CD14-positive monocyte (primary cell): ENCODE data around the gene DLL3. TPM values are rescaled to one million over a fixed set of nuclear protein-coding genes. Genes with fewer than 3 reads are reported as not detected.

Experiments used
- DNase-seq, 3 donors: peaks; one replicate each; pipeline ENCODE4 v3.0.0-alpha.2; 2011 to 2022
- H2AFZ ChIP-seq: 2 replicates; pipeline ENCODE4 v1.6.0; 2012; ENCODE audit warnings: mild to moderate bottlenecking, low read depth, low read length, inconsistent platforms; ENCODE audit not compliant: insufficient read depth, poor library complexity, severe bottlenecking
- H3K27ac ChIP-seq, 2 donors: 1 replicate in 1 of 2; 2 replicates in 1 of 2; pipeline ENCODE4 v1.5.1; 2012 to 2013; ENCODE audit warnings: low read length in 2 of 2, control low read depth in 1 of 2, inconsistent platforms in 1 of 2, low read depth in 1 of 2, mild to moderate bottlenecking in 1 of 2
- H3K27me3 ChIP-seq, 2 donors: one replicate each; pipeline versions ENCODE4 v1.6.0 to v1.6.1; 2011 to 2013; ENCODE audit warnings: low read length in 2 of 2; ENCODE audit not compliant: control insufficient read depth in 2 of 2, insufficient read depth in 2 of 2
- H3K36me3 ChIP-seq, 2 donors: replicated peaks in 1 of 2; 1 replicate in 1 of 2; 2 replicates in 1 of 2; pipeline versions ENCODE4 v1.5.1 to v1.6.1; 2012 to 2013; ENCODE audit warnings: low read length in 2 of 2, control low read depth in 1 of 2, inconsistent platforms in 1 of 2, mild to moderate bottlenecking in 1 of 2; ENCODE audit not compliant: insufficient read depth in 2 of 2, control insufficient read depth in 1 of 2
- H3K4me1 ChIP-seq, 2 donors: 1 replicate in 1 of 2; 2 replicates in 1 of 2; pipeline versions ENCODE4 v1.5.1 to v1.6.1; 2012 to 2013; ENCODE audit warnings: low read length in 2 of 2, control low read depth in 1 of 2, inconsistent platforms in 1 of 2, mild to moderate bottlenecking in 1 of 2, moderate library complexity in 1 of 2; ENCODE audit not compliant: insufficient read depth in 2 of 2, control insufficient read depth in 1 of 2
- H3K4me2 ChIP-seq: replicated peaks from 2 replicates; pipeline ENCODE3; 2012; ENCODE audit warnings: low read length, moderate library complexity, mild to moderate bottlenecking; ENCODE audit not compliant: poor library complexity, severe bottlenecking; ENCODE audit errors: extremely low read depth
- H3K4me3 ChIP-seq, 3 experiments: fragments of 200-600 bp in 1 of 3; sonication (generic) in 1 of 3; replicated peaks in 1 of 3; 1 replicate in 2 of 3; 2 replicates in 1 of 3; pipeline ENCODE4 v1.5.1; 2011 to 2013; ENCODE audit warnings: low read length in 3 of 3, mild to moderate bottlenecking in 3 of 3, control low read depth in 2 of 3, low read depth in 2 of 3, inconsistent platforms in 1 of 3, moderate library complexity in 1 of 3
- H3K79me2 ChIP-seq: 2 replicates; pipeline ENCODE4 v1.6.0; 2012; ENCODE audit warnings: mild to moderate bottlenecking, control low read depth, inconsistent platforms, low read length, moderate library complexity; ENCODE audit not compliant: insufficient read depth
- H3K9ac ChIP-seq: 2 replicates; pipeline ENCODE4 v1.6.0; 2017; ENCODE audit warnings: low read length, mild to moderate bottlenecking; ENCODE audit not compliant: insufficient read depth, poor library complexity, severe bottlenecking
- H3K9me3 ChIP-seq, 2 donors: replicated peaks in 1 of 2; 1 replicate in 1 of 2; 2 replicates in 1 of 2; pipeline versions ENCODE4 v1.5.1 to v1.6.1; 2012 to 2013; ENCODE audit warnings: low read length in 2 of 2, control low read depth in 1 of 2; ENCODE audit not compliant: control insufficient read depth in 1 of 2, insufficient read depth in 1 of 2
- H4K20me1 ChIP-seq: 2 replicates; pipeline ENCODE4 v1.6.0; 2012; ENCODE audit warnings: mild to moderate bottlenecking, low read length, control low read depth, moderate library complexity; ENCODE audit not compliant: insufficient read depth
- H3K27ac Mint-ChIP-seq, 7 donors: one replicate each; pipeline ENCODE4 v1.8.0; 2020; ENCODE audit warnings: mild to moderate bottlenecking in 7 of 7, mixed read lengths in 7 of 7, moderate library complexity in 6 of 7, inconsistent platforms in 2 of 7
- H3K27me3 Mint-ChIP-seq, 3 donors: one replicate each; pipeline ENCODE4 v1.8.0; 2021 to 2022; ENCODE audit warnings: low read depth in 3 of 3, mild to moderate bottlenecking in 3 of 3, mixed read lengths in 3 of 3, moderate library complexity in 3 of 3, inconsistent platforms in 1 of 3
- H3K36me3 Mint-ChIP-seq, 2 donors: one replicate each; pipeline ENCODE4 v1.8.0; 2020; ENCODE audit warnings: mixed read lengths in 2 of 2, inconsistent platforms in 1 of 2, mild to moderate bottlenecking in 1 of 2
- H3K4me1 Mint-ChIP-seq: one replicate; pipeline ENCODE4 v1.8.0; 2020; ENCODE audit warnings: mild to moderate bottlenecking, mixed read lengths
- H3K4me3 Mint-ChIP-seq, 2 donors: one replicate each; pipeline ENCODE4 v1.8.0; 2020; ENCODE audit warnings: mild to moderate bottlenecking in 2 of 2, mixed read lengths in 2 of 2, moderate library complexity in 1 of 2
- H3K9me3 Mint-ChIP-seq, 7 donors: one replicate each; pipeline ENCODE4 v1.8.0; 2020 to 2022; ENCODE audit warnings: mixed read lengths in 7 of 7, mild to moderate bottlenecking in 6 of 7, moderate library complexity in 6 of 7, inconsistent platforms in 2 of 7
- CTCF ChIP-seq: fragments of 200-600 bp; IDR thresholded peaks from one replicate; pipeline ENCODE4 v1.8.0; 2022; ENCODE audit warnings: antibody characterized with exemption, mild to moderate bottlenecking
- WGBS: methylation state at CpG from one replicate; pipeline ENCODE4 v1.1.5; 2013; ENCODE audit warnings: missing lambda C conversion rate; ENCODE audit not compliant: insufficient coverage; 5-methylcytosine and 5-hydroxymethylcytosine counted together
- intact Hi-C, 2 donors: fragments of 100-400 bp; cut with micrococcal nuclease; formaldehyde crosslinking; loops; one replicate each; pipeline versions ENCODE4 v1.15.0 to v1.15.1; 2023
- polyA plus RNA-seq, 3 donors: library from polyadenylated mRNA; depleted of rRNA in 1 of 3; unstranded in 2 of 3; stranded (reverse) in 1 of 3; fragments of 300-500 nt in 2 of 3; fragments of >200 nt in 1 of 3; fragmentation: Illumina TruSeq in 2 of 3; gene quantifications; 1 replicate in 2 of 3; 2 replicates in 1 of 3; pipeline ENCODE4 v1.2.3, GENCODE V29; 2012 to 2021

DLL3 gene
- polyA plus RNA-seq, 3 donors, result not detected

DNA sequence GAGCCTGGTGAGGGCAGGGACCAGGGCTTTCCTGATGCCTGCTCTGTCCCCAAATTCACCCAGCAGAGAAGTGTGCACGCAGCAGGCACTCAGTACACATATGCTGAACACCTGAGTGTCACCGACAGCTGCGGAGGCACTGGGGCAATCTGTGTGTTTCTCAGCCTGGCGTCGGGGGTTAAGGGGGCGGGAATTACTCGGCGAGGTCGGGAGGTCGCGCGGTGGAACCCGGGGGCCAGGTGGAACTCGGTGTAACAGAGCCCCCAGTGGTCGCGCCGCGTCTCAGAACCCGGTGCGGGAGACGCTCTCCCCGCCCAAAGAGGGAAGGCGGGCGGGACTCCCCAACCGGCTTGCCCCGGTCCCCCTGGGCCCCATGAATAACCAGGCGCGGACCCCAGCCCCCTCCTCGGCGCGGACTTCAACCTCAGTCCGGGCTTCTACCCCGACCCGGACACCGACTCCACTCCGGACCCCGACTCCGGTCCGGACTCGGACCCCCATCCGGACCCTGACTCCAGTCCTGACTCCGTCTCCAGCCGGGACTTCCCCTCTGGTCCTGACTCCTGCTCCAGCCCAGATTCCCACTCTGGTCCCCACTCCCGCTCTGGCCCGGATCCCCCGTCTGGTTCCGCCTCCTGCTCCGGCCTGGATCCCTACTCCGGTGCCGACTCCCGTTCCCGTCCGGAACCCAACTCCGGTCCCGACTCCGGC is 16.2 kb downstream of the DLL3 start, which contains the start of gene SELENOV:
Gene SELENOV (plus strand): TSS at position 300 of the 711 bp plus-strand sequence. CDS start 74 bp downstream, at position 374.
- no peak for TF ChIP-seq CTCF
- H3K9me3 ChIP-seq, result peaks cover 11 to 16% of the 10 kb centered on the region in 2 donors
- intact Hi-C loops, result no loop called here
- H3K27ac Mint-ChIP-seq, result no peak within 1 kb of the TSS
- peaks cover 0 to 10% of the 10 kb centered on the region in 2 donors for H3K4me1 ChIP-seq
- 1% methylated on average over 56 of the region's 56 CpGs for WGBS
- H3K4me3 Mint-ChIP-seq, result peak within 1 kb of the TSS; percentile 49 to 80
- peaks cover 34 to 61% of the 10 kb centered on the region in 2 donors for H3K27me3 ChIP-seq
- H3K36me3 ChIP-seq, result no peaks in the 10 kb centered on the region
- peaks cover 71 to 76% (median 72%) of the 10 kb centered on the region in 3 donors for H3K27me3 Mint-ChIP-seq
- H3K79me2 ChIP-seq, result no peaks in the 10 kb centered on the region
- H3K4me1 Mint-ChIP-seq, result peaks cover 12% of the 10 kb centered on the region
- no peak for DNase-seq
- no peak within 1 kb of the TSS for H3K4me3 ChIP-seq
- no peaks in the 10 kb centered on the region for H3K36me3 Mint-ChIP-seq
- H3K4me2 ChIP-seq, result no peak within 1 kb of the TSS
- H3K9ac ChIP-seq, result no peak within 1 kb of the TSS
- H2AFZ ChIP-seq, result peak within 1 kb of the TSS; percentile 22
- H3K27ac ChIP-seq, result no peak within 1 kb of the TSS
- no peaks in the 10 kb centered on the region for H4K20me1 ChIP-seq
- H3K9me3 Mint-ChIP-seq, result peaks cover 0 to 27% (median 15%) of the 10 kb centered on the region in 7 donors

- H3K36me3 ChIP-seq, result no peaks in the 10 kb centered on the region
- DNase-seq, result no peak
- H3K27ac ChIP-seq, result no peak overlapping the region
- H3K4me1 ChIP-seq, result peaks cover 0 to 10% of the 10 kb centered on the region in 2 donors
- H2AFZ ChIP-seq, result peak overlapping the region; percentile 22
- no peaks in the 10 kb centered on the region for H4K20me1 ChIP-seq
- Mint-ChIP-seq H3K4me3 (peak overlapping the region in 1 of 2 donors; percentile 68), H3K27ac (no peak overlapping the region), H3K4me1 (peaks cover 12% of the 10 kb centered on the region), H3K27me3 (peaks cover 71 to 75% (median 74%) of the 10 kb centered on the region in 3 donors), H3K36me3 (no peaks in the 10 kb centered on the region), H3K9me3 (peaks cover 0 to 27% (median 15%) of the 10 kb centered on the region in 7 donors)
- H3K4me2 ChIP-seq, result no peak overlapping the region
- intact Hi-C loops, result no loop called here
- peaks cover 34 to 61% of the 10 kb centered on the region in 2 donors for H3K27me3 ChIP-seq
- H3K79me2 ChIP-seq, result no peaks in the 10 kb centered on the region
- no peak overlapping the region for H3K4me3 ChIP-seq
- TF ChIP-seq CTCF, result no peak
- peaks cover 11 to 16% of the 10 kb centered on the region in 2 donors for H3K9me3 ChIP-seq
- no peak overlapping the region for H3K9ac ChIP-seq
- 5% methylated on average over 32 of the region's 44 CpGs for WGBS
Measured at GRCh38 chr19:39515551-39516191, 16.9 kb downstream of the DLL3 start.
